ENCODE measurements around the gene SYNGR2.

SYNGR2 gene

DNA sequence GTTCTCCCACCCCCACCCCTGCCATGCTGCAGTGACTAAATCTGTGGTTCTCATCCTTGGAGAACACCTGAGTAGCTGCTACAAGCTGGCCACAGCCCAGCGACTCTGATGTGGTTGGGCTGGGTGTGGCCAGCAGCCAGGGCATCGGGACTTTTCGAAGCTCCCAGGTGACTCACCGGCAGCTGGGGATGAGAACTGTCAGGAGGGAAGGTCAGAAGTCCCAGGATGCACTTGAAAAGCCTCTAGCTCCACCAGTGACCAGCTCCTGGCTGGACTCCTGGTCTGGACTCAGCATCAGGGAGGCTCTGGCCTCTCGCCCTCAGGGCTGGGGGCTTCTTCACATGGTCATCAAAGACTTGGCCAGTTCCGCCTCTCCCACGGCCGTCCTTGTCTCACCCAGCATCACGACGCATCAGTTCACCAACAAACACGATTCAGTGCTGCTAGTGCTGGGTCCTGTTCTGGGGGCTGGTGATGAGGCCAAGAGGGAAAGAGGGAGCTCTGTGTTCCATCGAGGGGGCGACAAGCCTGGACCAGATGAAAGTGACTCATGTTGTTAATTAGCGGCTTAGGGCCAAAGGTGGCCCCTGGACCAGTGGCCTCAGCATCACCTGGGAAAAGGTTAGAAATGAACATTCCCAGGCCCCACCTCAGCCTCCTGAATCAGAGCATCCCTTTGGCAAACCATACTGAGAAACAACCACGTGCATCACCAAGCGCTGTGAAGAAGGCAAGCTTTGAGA is 26.1 kb upstream of the SYNGR2 start:
- no peak for DNase-seq (ENCODE audit: low spot score)

DNA sequence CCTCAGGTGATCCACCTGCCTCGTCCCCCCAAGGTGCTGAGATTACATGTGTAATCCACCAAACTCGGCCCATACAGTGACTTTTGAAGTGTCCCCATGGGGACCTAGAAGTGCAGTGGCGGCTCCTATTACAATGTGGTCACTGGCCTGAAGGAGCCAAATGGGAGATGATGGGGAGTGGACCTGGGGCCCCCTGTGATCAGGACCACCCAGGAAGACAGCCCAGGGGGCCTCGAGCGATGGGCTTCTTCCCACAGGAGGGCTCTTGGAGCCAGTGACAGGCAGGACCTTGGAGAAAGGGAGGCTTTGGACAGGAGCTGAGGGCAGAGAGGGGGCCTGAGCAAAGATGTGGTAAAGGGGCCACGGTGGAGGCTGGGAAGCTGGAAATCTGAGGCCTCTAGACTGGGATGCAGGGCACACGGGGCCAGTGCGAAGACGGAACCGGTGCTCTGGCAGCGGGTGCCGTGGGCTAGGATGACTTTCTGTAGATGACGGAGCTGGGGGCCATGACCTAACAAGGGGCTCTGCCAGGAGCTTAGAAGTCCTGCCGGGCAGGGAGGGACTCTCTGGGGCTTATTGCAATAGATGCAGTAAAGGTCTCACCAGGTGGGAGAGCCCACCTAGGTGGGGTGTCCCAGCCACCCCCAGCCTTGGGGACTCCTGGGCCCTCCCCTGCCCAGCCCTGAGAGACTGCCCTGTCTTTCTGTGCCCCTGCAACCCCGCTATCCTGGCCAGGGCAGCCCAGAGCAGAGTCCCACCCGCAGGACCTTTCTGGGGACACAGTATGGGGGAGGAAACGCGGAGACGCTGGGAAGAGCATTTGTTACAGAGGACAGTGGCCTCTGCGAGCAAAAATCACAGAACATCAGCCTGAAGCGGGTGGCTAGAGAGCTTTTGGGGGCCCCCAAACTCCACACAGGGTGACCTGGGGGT is 24.9 kb upstream of the SYNGR2 start:
- TF ChIP-seq, protein P1, sequence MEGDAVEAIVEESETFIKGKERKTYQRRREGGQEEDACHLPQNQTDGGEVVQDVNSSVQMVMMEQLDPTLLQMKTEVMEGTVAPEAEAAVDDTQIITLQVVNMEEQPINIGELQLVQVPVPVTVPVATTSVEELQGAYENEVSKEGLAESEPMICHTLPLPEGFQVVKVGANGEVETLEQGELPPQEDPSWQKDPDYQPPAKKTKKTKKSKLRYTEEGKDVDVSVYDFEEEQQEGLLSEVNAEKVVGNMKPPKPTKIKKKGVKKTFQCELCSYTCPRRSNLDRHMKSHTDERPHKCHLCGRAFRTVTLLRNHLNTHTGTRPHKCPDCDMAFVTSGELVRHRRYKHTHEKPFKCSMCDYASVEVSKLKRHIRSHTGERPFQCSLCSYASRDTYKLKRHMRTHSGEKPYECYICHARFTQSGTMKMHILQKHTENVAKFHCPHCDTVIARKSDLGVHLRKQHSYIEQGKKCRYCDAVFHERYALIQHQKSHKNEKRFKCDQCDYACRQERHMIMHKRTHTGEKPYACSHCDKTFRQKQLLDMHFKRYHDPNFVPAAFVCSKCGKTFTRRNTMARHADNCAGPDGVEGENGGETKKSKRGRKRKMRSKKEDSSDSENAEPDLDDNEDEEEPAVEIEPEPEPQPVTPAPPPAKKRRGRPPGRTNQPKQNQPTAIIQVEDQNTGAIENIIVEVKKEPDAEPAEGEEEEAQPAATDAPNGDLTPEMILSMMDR (IDR thresholded peaks at IDR 0.05; ENCODE audit: extremely low read depth, missing control alignments) = no peak
- DNase-seq (ENCODE audit: low spot score) = no peak

More for the DNA sequence above, 26.1 kb upstream of the SYNGR2 start:
- TF ChIP-seq, protein P1 (IDR thresholded peaks at IDR 0.05; ENCODE audit: extremely low read depth, missing control alignments) = no peak

DNA sequence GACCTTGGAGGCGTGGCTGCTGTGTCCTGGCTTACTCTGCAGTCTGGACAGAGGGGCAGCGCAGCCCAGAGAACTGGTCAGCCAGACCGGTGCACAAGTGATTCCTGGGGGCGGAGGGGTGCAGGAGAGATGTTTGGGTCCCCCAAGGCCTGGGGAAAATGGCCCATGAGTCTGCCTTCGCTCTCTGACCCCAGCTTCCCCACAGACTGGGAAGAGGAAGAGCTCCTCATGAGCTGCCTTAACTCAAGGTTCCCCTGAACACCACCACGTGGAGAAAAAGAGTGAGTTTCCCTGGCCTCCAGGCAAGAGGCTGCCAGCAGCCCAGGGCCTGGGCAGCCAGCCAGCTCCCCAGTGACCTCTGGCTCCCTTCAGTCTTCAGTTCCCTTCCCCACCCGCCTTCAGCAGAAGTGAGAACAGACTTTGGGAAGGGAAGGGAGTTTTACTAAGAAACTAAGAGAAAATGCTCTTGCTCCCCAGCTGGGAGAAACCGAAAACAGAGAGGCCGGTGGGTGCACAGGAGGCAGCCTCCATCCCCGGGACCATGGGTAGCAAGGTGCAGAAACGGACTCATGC is 24.1 kb upstream of the SYNGR2 start:
- TF ChIP-seq, protein P1 (IDR thresholded peaks at IDR 0.05; ENCODE audit: extremely low read depth, missing control alignments) = no peak
- no peak for DNase-seq (ENCODE audit: low spot score)

DNA sequence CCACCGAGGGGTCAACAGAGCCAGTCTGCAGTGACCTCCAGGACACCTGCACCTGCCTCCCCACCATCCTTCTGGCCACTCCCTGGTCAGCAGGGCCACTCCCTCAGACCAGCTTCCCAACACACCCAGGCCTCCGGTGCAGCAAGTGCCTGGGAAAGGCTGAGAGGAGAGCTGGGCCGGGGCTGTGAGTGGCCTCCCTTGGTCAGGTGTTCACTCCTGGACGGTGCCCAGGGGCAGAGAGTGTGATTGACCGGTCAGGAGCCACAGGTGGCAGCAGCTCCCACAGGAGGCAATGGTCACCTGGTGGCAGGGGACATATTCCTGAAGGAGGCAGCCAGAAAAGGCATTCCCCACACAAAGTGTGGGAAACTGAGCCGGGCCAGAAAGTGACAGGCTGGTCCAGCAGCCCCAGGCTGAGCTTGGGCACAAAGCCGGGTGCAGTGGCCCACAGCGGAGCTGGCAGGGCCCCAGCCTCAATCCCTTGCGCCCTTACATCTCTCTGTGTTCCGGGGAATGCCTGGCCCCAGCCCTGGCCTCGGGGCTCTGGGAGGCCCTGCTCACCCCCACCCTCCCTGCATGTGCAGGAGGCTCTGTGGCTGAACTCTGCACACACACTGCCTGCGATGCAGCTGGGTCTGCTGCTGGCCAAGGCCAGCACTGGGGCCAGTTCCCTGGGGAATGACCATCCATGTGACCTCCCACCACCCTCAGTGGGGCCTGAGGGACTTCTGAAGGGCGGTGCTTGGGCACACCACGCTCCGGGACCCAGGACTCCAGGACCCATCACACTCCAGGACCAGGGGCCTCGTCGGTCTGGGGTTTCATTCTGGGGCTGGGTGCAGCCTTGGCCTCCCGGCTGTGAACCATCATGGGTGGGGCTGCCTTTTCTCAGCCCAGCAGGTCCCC is 23.4 kb upstream of the SYNGR2 start:
- no peak for DNase-seq (ENCODE audit: low spot score)

DNA sequence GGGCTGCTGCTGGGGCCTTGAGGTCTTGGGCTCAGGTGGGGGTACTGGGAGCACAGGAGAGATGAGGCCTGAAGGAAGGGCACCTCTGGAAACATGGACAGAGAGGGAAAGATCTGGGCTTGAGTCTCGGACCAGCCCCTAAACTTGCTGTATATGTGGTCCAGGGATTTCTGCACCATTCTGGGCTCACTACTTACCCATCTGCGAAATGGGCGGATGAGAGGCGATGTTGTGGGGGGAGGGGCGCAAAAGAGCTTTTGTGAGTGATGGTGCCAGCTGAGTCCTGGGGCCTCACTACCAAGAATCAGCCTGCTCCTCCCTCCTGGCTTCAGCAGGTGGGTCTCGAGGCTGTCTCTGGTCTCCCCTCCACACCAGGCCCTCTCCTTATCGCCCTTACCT is 21.9 kb upstream of the SYNGR2 start:
- TF ChIP-seq, protein P1 (IDR thresholded peaks at IDR 0.05; ENCODE audit: extremely low read depth, missing control alignments) = no peak

More for the DNA sequence above, 23.4 kb upstream of the SYNGR2 start:
- TF ChIP-seq, protein P1 (IDR thresholded peaks at IDR 0.05; ENCODE audit: extremely low read depth, missing control alignments) = no peak

DNA sequence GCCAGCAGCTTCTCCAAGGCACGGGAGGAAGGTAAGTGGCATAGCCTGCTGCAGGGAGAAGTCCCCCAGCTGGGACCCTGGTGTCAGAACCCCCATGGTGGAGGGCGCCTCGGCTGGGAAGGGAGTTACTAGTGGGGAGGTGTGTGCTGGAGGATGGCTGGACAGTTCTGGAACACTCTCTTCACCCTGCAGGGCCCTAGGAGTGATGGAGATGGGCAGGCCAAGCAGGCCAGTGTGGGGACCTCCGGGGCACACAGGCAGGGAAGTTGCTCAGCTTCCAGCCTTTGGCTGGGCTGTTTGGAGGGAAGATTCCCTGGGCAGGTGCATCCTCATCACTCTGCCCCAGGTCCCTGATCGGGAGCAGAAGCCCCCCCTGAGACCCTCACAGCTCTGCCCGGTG is 21.5 kb upstream of the SYNGR2 start:
- no peak for DNase-seq (ENCODE audit: low spot score)
- TF ChIP-seq, protein P1 (IDR thresholded peaks at IDR 0.05; ENCODE audit: extremely low read depth, missing control alignments) = no peak

More for the DNA sequence above, 21.9 kb upstream of the SYNGR2 start:
- DNase-seq (ENCODE audit: low spot score) = no peak

Data from GM20000 (cell line).